Activated CD4-positive, alpha-beta T cell treated with anti-CD3 and anti-CD28 coated beads, Interleukin-10, Interleukin-2, amounts not matched to agents 100 ng/mL and 50 ng/mL, durations not matched to agents 16 hours and 8 hours (primary cell): ENCODE results near the gene TMEM79.
A peak's percentile ranks its signal among the peaks of the same experiment; 100 is the strongest.

Experiments
- DNase-seq: peaks from one replicate; pipeline ENCODE4 v3.0.0-alpha.2; 2020

The TMEM79 gene

GRCh38 chr1:156284112-156284511 lies at the start of gene TMEM79:
Gene TMEM79 (plus strand): TSS chr1:156284325. CDS start chr1:156285227, 902 bp downstream.
- no peak for DNase-seq

- DNase-seq = no peak
Observed at GRCh38 chr1:156236164-156236563, 48.0 kb upstream of the TMEM79 start.

GRCh38 chr1:156238248-156238647 lies 45.9 kb upstream of the TMEM79 start:
- DNase-seq = no peak

- no peak for DNase-seq
Observed at GRCh38 chr1:156241311-156241811, 42.8 kb upstream of the TMEM79 start.

- no peak for DNase-seq
Observed at GRCh38 chr1:156241926-156242325, 42.2 kb upstream of the TMEM79 start, which contains the start of gene BGLAP. Gene BGLAP (plus strand): TSS chr1:156242184. CDS start chr1:156242232, 48 bp downstream.

GRCh38 chr1:156242738-156243137 lies 41.4 kb upstream of the TMEM79 start:
- DNase-seq = no peak

GRCh38 chr1:156244126-156244525 lies 40.0 kb upstream of the TMEM79 start:
- DNase-seq = no peak

- no peak for DNase-seq
Observed at GRCh38 chr1:156244712-156245111, 39.4 kb upstream of the TMEM79 start.

- DNase-seq = peak; percentile 50
Observed at GRCh38 chr1:156245451-156246232, 38.5 kb upstream of the TMEM79 start.

GRCh38 chr1:156246241-156246780 lies 37.8 kb upstream of the TMEM79 start:
- no peak for DNase-seq

- no peak for DNase-seq
Observed at GRCh38 chr1:156246781-156247459, 37.2 kb upstream of the TMEM79 start.

GRCh38 chr1:156247460-156248322 lies 36.4 kb upstream of the TMEM79 start, which contains the start of gene PAQR6:
Gene PAQR6 (minus strand): TSS chr1:156248056. CDS start chr1:156246731, 1,325 bp downstream.
- DNase-seq = no peak

- no peak for DNase-seq
Observed at GRCh38 chr1:156248323-156248683, 35.8 kb upstream of the TMEM79 start.

- DNase-seq = no peak
Observed at GRCh38 chr1:156249593-156249992, 34.5 kb upstream of the TMEM79 start.

- DNase-seq = no peak
Observed at GRCh38 chr1:156251527-156251926, 32.6 kb upstream of the TMEM79 start.

GRCh38 chr1:156253634-156254033 lies 30.5 kb upstream of the TMEM79 start:
- no peak for DNase-seq

- no peak for DNase-seq
Observed at GRCh38 chr1:156257711-156258110, 26.4 kb upstream of the TMEM79 start.

- no peak for DNase-seq
Observed at GRCh38 chr1:156258859-156259258, 25.3 kb upstream of the TMEM79 start.

- DNase-seq = no peak
Observed at GRCh38 chr1:156259805-156260204, 24.3 kb upstream of the TMEM79 start.

- no peak for DNase-seq
Observed at GRCh38 chr1:156260896-156261295, 23.2 kb upstream of the TMEM79 start.

GRCh38 chr1:156262461-156263287 lies 21.5 kb upstream of the TMEM79 start:
- no peak for DNase-seq

- no peak for DNase-seq
Observed at GRCh38 chr1:156263288-156263655, 20.9 kb upstream of the TMEM79 start.
